Stomach (tissue), 9 donors: ENCODE data around the gene CEMIP. TPM values are rescaled to one million over a fixed set of nuclear protein-coding genes. Genes with fewer than 3 reads are reported as not detected.

Experiments used
- DNase-seq, 2 donors: peaks; one replicate each; pipeline versions ENCODE4 v3.0.0 to v3.0.0-alpha.2; 2013 to 2019
- H3K27ac ChIP-seq, 5 donors: fragments of 200-600 bp in 4 of 5; sonication (generic) in 4 of 5; one replicate each; pipeline ENCODE4 v1.5.1; 2013 to 2019; ENCODE audit warnings: mild to moderate bottlenecking in 1 of 5, moderate library complexity in 1 of 5
- H3K27me3 ChIP-seq, 3 donors: fragments of 200-600 bp; sonication (generic); one replicate each; pipeline ENCODE4 v1.5.1; 2017 to 2019; ENCODE audit warnings: mixed run types in 1 of 3
- H3K36me3 ChIP-seq, 4 donors: fragments of 200-600 bp; sonication (generic); 1 replicate in 3 of 4; 2 replicates in 1 of 4; pipeline ENCODE4 v1.5.1; 2016 to 2019
- H3K4me1 ChIP-seq, 4 donors: fragments of 200-600 bp; sonication (generic); one replicate each; pipeline ENCODE4 v1.5.1; 2016 to 2019
- H3K4me3 ChIP-seq, 4 donors: fragments of 200-600 bp; sonication (generic) in 3 of 4; one replicate each; pipeline ENCODE4 v1.5.1; 2016 to 2019; ENCODE audit warnings: mild to moderate bottlenecking in 1 of 4
- H3K9me3 ChIP-seq, 4 donors: fragments of 200-600 bp; sonication (generic); one replicate each; pipeline ENCODE4 v1.5.1; 2016 to 2019
- EP300 ChIP-seq: sonication (generic); formaldehyde crosslinking; IDR thresholded peaks from one replicate; pipeline ENCODE4 v1.6.1; 2017; ENCODE audit warnings: antibody characterized with exemption
- POLR2A ChIP-seq, 4 donors: fragments of 450-650 bp; IDR thresholded peaks; one replicate each; pipeline ENCODE4 v1.6.1; 2016; ENCODE audit warnings: antibody characterized with exemption in 4 of 4, control low read depth in 2 of 4, mild to moderate bottlenecking in 1 of 4, moderate library complexity in 1 of 4
- POLR2AphosphoS5 ChIP-seq, 3 donors: sonication (generic); formaldehyde crosslinking; IDR thresholded peaks; one replicate each; pipeline ENCODE4 v1.6.1; 2016; ENCODE audit warnings: antibody characterized with exemption in 3 of 3
- WGBS, 5 donors: extraction: QIAGEN DNeasy Blood & Tissue Kit in 3 of 5; methylation state at CpG; one replicate each; pipeline versions ENCODE4 v1.1.5 to v1.1.7; 2013 to 2018; 5-methylcytosine and 5-hydroxymethylcytosine counted together
- intact Hi-C: fragments of 100-400 bp; cut with DNase I; formaldehyde crosslinking; loops from one replicate; pipeline ENCODE4 v1.15.1; 2023; ENCODE audit warnings: low total_unique reads
- polyA plus RNA-seq, 3 donors: library from polyadenylated mRNA; stranded (reverse); fragments of 200-250 nt; gene quantifications; one replicate each; pipeline ENCODE4 v1.2.3, GENCODE V29; 2013
- total RNA-seq, 5 donors: library from RNA; depleted of rRNA; stranded (reverse); fragments of >200 nt; gene quantifications; one replicate each; pipeline versions ENCODE4 v1.1.0 to v1.2.3, GENCODE V29; 2014 to 2016
- TF ChIP-seq, protein P1 (sequence below), 7 experiments: fragments of 450-650 bp in 4 of 7; fragments of 200-600 bp in 3 of 7; sonication (generic) in 3 of 7; IDR thresholded peaks; one replicate each; pipeline ENCODE4 v1.5.1; 2016 to 2019; ENCODE audit warnings: antibody characterized with exemption in 7 of 7, control low read depth in 2 of 7, mild to moderate bottlenecking in 1 of 7
- donor health status: healthy with polysubstance abuse.
- donor health status: Bipolar disorder and iron deficiency.
- donor health status: healthy.

The CEMIP gene
- total and polyA plus RNA-seq, 8 donors: 0.53 to 2.6 (median 1.4) TPM; not detected in 4

- H3K9me3 ChIP-seq: no peaks in the 10 kb centered on the region
- no peak overlapping the region for H3K27ac ChIP-seq
- intact Hi-C loops: no loop called here
- WGBS, 5 donors: 41 to 64% (median 61%) methylated on average over 7 of the region's 7 CpGs
- H3K36me3 ChIP-seq: peaks cover 0 to 2% (median under 1%) of the 10 kb centered on the region in 4 donors
- no peaks in the 10 kb centered on the region for H3K4me1 ChIP-seq
- DNase-seq: no peak
- no peak overlapping the region for H3K4me3 ChIP-seq
- TF ChIP-seq POLR2AphosphoS5 (IDR thresholded peaks at IDR 0.05): no peak
- no peak for TF ChIP-seq EP300
- TF ChIP-seq, protein P1, sequence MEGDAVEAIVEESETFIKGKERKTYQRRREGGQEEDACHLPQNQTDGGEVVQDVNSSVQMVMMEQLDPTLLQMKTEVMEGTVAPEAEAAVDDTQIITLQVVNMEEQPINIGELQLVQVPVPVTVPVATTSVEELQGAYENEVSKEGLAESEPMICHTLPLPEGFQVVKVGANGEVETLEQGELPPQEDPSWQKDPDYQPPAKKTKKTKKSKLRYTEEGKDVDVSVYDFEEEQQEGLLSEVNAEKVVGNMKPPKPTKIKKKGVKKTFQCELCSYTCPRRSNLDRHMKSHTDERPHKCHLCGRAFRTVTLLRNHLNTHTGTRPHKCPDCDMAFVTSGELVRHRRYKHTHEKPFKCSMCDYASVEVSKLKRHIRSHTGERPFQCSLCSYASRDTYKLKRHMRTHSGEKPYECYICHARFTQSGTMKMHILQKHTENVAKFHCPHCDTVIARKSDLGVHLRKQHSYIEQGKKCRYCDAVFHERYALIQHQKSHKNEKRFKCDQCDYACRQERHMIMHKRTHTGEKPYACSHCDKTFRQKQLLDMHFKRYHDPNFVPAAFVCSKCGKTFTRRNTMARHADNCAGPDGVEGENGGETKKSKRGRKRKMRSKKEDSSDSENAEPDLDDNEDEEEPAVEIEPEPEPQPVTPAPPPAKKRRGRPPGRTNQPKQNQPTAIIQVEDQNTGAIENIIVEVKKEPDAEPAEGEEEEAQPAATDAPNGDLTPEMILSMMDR (IDR thresholded peaks at IDR 0.05): no peak
- TF ChIP-seq POLR2A (IDR thresholded peaks at IDR 0.05): no peak
- H3K27me3 ChIP-seq: no peaks in the 10 kb centered on the region
Measured at GRCh38 chr15:80916056-80916455, 136.9 kb downstream of the CEMIP start.

DNA sequence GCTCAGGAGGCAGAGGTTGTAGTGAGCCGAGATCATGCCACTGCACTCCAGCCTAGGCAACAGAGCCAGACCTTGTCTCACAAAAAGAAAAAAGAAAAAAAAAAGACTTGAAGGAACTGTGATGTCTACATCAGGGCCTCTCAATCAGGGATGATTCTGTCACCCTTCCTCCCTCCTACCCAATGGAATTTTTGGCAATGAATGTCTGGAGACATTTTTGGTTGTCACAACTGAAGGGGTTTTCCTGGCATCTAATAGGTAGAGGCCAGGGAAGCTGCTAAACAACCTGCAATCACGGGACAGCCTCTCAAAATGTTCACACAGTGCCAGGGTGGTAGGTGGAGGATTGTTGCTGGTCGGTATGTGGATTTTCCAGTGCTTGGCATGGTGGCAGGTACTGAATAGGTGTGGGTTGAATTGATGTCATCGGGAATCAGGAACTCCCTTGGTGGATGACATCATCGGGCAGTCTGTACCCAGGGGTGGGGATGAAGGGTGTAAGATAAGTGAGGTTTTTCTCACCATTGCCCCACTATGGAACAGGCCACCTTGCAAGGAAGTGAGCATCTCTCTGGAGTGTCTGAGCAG, 139.1 kb downstream of the CEMIP start:
- no peak overlapping the region for H3K4me3 ChIP-seq
- peaks cover 0 to 18% (median 9%) of the 10 kb centered on the region in 4 donors for H3K36me3 ChIP-seq
- H3K4me1 ChIP-seq: no peaks in the 10 kb centered on the region
- no peaks in the 10 kb centered on the region for H3K27me3 ChIP-seq
- DNase-seq: no peak
- TF ChIP-seq POLR2A (IDR thresholded peaks at IDR 0.05) (no peak), EP300 (no peak), POLR2AphosphoS5 (IDR thresholded peaks at IDR 0.05) (no peak)
- TF ChIP-seq, protein P1 (IDR thresholded peaks at IDR 0.05): no peak
- 87 to 92% (median 91%) methylated on average over 3 to 5 of the region's 5 CpGs for WGBS, 5 donors
- H3K27ac ChIP-seq: no peak overlapping the region
- intact Hi-C loops: no loop called here
- H3K9me3 ChIP-seq: no peaks in the 10 kb centered on the region

DNA sequence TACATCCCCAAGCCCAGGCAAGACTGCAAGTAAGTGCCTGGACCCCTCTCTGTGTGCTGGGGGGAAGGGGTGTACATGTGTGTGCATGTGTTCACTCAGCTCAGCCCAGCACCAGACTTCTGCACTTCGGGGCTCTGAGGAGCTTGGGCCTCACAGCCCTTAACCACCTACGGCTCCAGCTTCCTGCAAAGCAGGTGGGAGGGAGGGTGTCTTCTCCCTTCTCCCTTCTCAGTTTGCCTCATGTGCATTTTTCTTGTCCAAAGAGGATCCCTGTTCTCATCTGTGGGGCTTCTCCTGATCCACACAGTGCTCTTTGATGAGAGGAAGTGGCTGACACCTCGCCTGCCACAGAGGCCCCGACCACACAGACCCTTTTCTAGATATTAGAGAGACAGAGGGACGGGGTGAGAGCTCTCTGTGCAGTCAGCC, 141.1 kb downstream of the CEMIP start:
- Histone ChIP-seq H3K27ac (no peak overlapping the region), H3K4me3 (no peak overlapping the region), H3K4me1 (no peaks in the 10 kb centered on the region), H3K36me3 (peaks cover 0 to 20% (median 9%) of the 10 kb centered on the region in 4 donors), H3K9me3 (no peaks in the 10 kb centered on the region), H3K27me3 (no peaks in the 10 kb centered on the region)
- WGBS, 5 donors: 66 to 77% (median 69%) methylated on average over 5 of the region's 5 CpGs
- TF ChIP-seq POLR2A (IDR thresholded peaks at IDR 0.05) (no peak), EP300 (no peak), POLR2AphosphoS5 (IDR thresholded peaks at IDR 0.05) (no peak)
- TF ChIP-seq, protein P1 (IDR thresholded peaks at IDR 0.05): no peak
- intact Hi-C loops: no loop called here
- DNase-seq: no peak

DNA sequence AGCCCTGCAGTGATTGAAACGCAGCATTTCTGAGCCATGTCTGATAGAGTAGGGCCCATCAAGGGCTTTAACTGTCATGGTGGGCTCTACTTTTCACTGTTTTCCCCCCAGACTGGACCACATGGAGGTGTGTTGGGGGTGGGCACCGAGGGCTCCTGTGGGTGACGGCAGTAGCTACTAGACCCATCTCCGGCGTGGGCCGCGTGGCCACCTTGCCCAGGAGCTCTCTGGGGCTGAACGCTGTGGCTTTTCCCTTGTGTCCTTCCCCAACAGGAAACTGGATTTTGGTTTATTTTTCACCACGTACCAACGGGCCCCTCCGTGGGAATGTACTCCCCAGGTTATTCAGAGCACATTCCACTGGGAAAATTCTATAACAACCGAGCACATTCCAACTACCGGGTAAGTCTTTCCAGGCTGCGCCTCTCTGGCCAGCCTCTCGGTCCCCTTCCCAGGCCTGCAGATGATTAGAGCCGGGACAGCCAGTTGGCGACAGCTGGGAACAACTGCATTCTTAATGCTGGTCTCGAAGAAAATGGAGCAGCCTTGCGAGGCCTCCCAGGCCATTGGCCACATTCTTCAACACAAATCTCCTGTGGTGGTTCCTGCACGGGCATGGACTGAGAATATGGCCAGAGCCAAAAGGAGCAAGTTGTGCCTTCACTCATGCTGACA, 142.7 kb downstream of the CEMIP start:
- DNase-seq: no peak
- TF ChIP-seq POLR2A (IDR thresholded peaks at IDR 0.05) (no peak), POLR2AphosphoS5 (IDR thresholded peaks at IDR 0.05) (no peak), EP300 (no peak)
- TF ChIP-seq, protein P1 (IDR thresholded peaks at IDR 0.05): no peak
- H3K36me3 ChIP-seq: peaks cover 0 to 20% (median 9%) of the 10 kb centered on the region in 4 donors
- H3K4me3 ChIP-seq: no peak overlapping the region
- H3K27ac ChIP-seq: no peak overlapping the region
- H3K4me1 ChIP-seq: no peaks in the 10 kb centered on the region
- 91 to 96% (median 96%) methylated on average over 19 to 20 of the region's 20 CpGs for WGBS, 5 donors
- H3K27me3 ChIP-seq: no peaks in the 10 kb centered on the region
- no peaks in the 10 kb centered on the region for H3K9me3 ChIP-seq
- intact Hi-C loops: no loop called here
